Measurements from ENCODE around the gene ABCB11. TPM values are rescaled to one million over a fixed set of nuclear protein-coding genes. Genes with fewer than 3 reads are reported as not detected.

The ABCB11 gene
- total and polyA plus RNA-seq, 4 donors = 18.3 to 74.3 (median 38.3) TPM

DNA sequence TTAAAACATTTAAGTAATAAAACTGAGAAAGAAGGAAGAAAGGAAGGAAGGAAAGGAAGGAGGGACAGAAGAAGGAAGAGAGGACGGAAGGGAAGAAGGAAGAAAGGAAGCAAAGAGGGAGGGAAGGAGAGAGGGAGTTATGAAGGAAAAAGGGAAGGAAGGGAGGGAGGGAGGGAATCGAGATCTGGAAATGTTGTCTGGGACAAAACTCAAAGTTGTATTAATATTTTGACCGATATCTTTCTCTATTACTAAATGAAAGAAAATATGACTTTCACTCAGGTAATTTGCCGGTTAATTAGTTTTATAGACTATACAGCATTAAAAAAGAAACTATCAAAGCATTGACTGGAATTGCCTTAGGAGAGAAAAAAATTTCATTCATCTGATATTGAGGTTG is 85.6 kb downstream of the ABCB11 start:
- Histone ChIP-seq H3K9ac (ENCODE audit: low read depth in 1 of 2, low read length in 2 of 2) (no peak overlapping the region), H3K27me3 (ENCODE audit: control insufficient read depth in 4 of 4, insufficient read depth in 4 of 4, low read length in 3 of 4) (no peaks in the 10 kb centered on the region), H3K4me3 (ENCODE audit: low read depth in 1 of 3, low read length in 3 of 3) (no peak overlapping the region), H3K36me3 (ENCODE audit: control insufficient read depth in 4 of 4, insufficient read depth in 3 of 4, low read depth in 1 of 4, low read length in 3 of 4) (peaks cover 1 to 64% (median 21%) of the 10 kb centered on the region in 4 donors), H3K27ac (ENCODE audit: low read depth in 1 of 2, low read length in 2 of 2) (no peak overlapping the region), H3K4me1 (ENCODE audit: control insufficient read depth in 4 of 4, insufficient read depth in 4 of 4, low read length in 3 of 4) (peaks cover 0 to 9% (median 1%) of the 10 kb centered on the region in 4 donors), H3K9me3 (ENCODE audit: control insufficient read depth in 4 of 4, low read length in 3 of 4) (no peaks in the 10 kb centered on the region)
- TF ChIP-seq, protein P1, sequence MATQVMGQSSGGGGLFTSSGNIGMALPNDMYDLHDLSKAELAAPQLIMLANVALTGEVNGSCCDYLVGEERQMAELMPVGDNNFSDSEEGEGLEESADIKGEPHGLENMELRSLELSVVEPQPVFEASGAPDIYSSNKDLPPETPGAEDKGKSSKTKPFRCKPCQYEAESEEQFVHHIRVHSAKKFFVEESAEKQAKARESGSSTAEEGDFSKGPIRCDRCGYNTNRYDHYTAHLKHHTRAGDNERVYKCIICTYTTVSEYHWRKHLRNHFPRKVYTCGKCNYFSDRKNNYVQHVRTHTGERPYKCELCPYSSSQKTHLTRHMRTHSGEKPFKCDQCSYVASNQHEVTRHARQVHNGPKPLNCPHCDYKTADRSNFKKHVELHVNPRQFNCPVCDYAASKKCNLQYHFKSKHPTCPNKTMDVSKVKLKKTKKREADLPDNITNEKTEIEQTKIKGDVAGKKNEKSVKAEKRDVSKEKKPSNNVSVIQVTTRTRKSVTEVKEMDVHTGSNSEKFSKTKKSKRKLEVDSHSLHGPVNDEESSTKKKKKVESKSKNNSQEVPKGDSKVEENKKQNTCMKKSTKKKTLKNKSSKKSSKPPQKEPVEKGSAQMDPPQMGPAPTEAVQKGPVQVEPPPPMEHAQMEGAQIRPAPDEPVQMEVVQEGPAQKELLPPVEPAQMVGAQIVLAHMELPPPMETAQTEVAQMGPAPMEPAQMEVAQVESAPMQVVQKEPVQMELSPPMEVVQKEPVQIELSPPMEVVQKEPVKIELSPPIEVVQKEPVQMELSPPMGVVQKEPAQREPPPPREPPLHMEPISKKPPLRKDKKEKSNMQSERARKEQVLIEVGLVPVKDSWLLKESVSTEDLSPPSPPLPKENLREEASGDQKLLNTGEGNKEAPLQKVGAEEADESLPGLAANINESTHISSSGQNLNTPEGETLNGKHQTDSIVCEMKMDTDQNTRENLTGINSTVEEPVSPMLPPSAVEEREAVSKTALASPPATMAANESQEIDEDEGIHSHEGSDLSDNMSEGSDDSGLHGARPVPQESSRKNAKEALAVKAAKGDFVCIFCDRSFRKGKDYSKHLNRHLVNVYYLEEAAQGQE (IDR thresholded peaks at IDR 0.05) = no peak
- TF ChIP-seq NR2F2 (IDR thresholded peaks at IDR 0.05) (no peak), JUND (IDR thresholded peaks at IDR 0.05) (no peak)
- TF ChIP-seq, protein P2, sequence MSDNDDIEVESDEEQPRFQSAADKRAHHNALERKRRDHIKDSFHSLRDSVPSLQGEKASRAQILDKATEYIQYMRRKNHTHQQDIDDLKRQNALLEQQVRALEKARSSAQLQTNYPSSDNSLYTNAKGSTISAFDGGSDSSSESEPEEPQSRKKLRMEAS (IDR thresholded peaks at IDR 0.05) = no peak
- 65% methylated on average over 4 of the region's 4 CpGs for WGBS
- no peak for DNase-seq (ENCODE audit: low spot score)

DNA sequence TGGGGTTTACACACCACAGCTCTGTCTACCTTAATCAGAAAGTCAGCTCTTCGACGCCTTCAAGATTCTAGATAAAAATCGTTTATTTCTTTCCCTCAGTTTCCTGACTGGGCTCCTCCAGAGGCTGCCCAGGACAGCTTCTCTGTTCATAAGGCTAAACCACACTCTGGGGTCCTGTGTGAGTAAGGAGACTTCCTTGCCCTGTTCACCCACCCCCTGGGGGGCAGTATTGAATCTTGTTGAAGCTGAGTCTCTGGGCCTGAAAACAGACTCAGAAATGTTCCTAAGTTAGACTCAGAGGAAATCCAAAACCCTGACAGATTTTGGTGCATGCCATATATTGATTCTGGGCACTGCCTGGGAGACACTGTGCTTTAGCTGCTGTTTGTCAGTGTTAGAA is 87.1 kb downstream of the ABCB11 start:
- TF ChIP-seq SP1 (IDR thresholded peaks at IDR 0.05) (no peak), HNF4A (conservative IDR thresholded peaks at IDR 0.05) (no peak), RXRA (IDR thresholded peaks at IDR 0.05) (no peak), YY1 (IDR thresholded peaks at IDR 0.05) (no peak), JUND (IDR thresholded peaks at IDR 0.05) (no peak), EGR1 (IDR thresholded peaks at IDR 0.05; ENCODE audit: low read depth in 2 of 2) (no peak), RAD21 (IDR thresholded peaks at IDR 0.05) (no peak), TAF1 (conservative IDR thresholded peaks at IDR 0.05) (no peak), GABPA (IDR thresholded peaks at IDR 0.05 in 1 of 2, conservative IDR thresholded peaks at IDR 0.05 in 1 of 2) (no peak), FOXA1 (IDR thresholded peaks at IDR 0.05) (no peak), FOXA2 (IDR thresholded peaks at IDR 0.05) (no peak)
- TF ChIP-seq, protein P1 (IDR thresholded peaks at IDR 0.05) = no peak
- TF ChIP-seq, protein P2 (IDR thresholded peaks at IDR 0.05) = no peak
- Histone ChIP-seq H3K4me3 (ENCODE audit: low read depth in 1 of 3, low read length in 3 of 3) (no peak overlapping the region), H3K27me3 (ENCODE audit: control insufficient read depth in 4 of 4, insufficient read depth in 4 of 4, low read length in 3 of 4) (no peaks in the 10 kb centered on the region), H3K27ac (ENCODE audit: low read depth in 1 of 2, low read length in 2 of 2) (no peak overlapping the region), H3K9ac (ENCODE audit: low read depth in 1 of 2, low read length in 2 of 2) (no peak overlapping the region), H3K36me3 (ENCODE audit: control insufficient read depth in 4 of 4, insufficient read depth in 3 of 4, low read depth in 1 of 4, low read length in 3 of 4) (peaks cover 1 to 59% (median 16%) of the 10 kb centered on the region in 4 donors), H3K9me3 (ENCODE audit: control insufficient read depth in 4 of 4, low read length in 3 of 4) (no peaks in the 10 kb centered on the region), H3K4me1 (ENCODE audit: control insufficient read depth in 4 of 4, insufficient read depth in 4 of 4, low read length in 3 of 4) (peaks cover 0 to 9% (median 1%) of the 10 kb centered on the region in 4 donors)
- DNase-seq (ENCODE audit: low spot score) = no peak
- WGBS = 90% methylated on average over 3 of the region's 3 CpGs
